HG03439 (cell line): ENCODE results near the gene SERPINA1.

Experiments
- ATAC-seq: cut with Tn5 transposase; IDR thresholded peaks from one replicate; pipeline ENCODE4 v1.9.1; 2021; ENCODE audit warnings: mild to moderate bottlenecking, moderate library complexity; ENCODE audit not compliant: unreplicated experiment

Gene SERPINA1

DNA sequence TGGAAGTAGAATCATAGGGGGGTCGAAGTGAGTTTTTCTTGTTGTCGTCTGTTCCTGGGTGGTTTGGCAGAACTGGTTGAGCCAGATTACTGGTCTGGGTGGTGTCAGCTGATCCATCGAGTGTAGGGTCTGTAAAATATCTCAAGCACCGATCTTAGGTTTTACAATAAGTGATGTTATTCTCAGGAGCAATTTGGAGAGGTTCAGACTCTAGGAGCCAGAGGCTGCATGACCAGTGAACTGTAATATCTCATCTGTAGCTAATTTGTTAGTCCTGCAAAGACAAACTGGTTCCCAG, 9.7 kb upstream of the SERPINA1 start:
- no peak for ATAC-seq

DNA sequence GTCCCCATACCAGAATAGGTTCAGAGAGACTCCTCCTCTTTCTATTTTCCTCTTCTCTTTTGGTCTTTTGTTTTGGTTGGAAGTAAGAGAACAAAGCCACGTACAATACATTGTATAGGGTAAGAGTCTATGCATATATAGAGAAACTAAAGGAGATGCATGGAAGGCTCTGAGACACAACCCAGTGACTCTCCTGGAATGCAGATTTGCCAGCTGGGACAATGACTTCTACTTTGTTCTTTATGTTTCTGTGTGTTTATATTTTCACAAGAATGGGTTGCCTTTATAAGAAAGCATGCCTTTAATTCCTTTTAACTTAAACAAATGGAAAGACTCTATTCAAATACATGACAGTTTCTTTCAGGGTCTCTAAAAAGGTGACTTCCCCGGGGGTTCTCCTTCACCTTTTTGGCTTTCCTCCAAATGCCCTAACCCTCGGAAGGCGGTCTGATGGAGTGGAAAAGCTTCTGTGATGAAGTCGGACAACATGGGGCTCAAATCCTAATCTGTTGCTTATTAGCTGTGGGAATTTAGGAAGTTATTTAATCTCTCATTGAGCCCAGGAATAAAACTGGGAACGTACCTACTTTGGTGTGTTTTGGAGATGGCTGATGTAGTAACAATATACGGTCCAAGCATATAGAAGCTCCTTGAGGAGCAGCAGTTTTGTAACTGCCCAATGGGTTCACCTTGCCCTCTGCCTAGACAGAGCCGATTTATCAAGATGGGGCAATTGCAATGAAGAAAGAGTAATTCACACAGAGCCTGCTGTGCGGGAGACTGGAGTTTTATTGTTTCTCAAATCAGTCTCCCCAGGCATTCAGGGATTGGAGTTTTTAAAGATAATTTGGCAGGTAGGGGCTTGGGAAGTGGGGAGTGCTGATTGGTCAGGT, 9.1 kb upstream of the SERPINA1 start:
- no peak for ATAC-seq

- ATAC-seq, result no peak
These were observed 8.3 kb upstream of the SERPINA1 start for GRCh38 chr14:94396628-94397225.

DNA sequence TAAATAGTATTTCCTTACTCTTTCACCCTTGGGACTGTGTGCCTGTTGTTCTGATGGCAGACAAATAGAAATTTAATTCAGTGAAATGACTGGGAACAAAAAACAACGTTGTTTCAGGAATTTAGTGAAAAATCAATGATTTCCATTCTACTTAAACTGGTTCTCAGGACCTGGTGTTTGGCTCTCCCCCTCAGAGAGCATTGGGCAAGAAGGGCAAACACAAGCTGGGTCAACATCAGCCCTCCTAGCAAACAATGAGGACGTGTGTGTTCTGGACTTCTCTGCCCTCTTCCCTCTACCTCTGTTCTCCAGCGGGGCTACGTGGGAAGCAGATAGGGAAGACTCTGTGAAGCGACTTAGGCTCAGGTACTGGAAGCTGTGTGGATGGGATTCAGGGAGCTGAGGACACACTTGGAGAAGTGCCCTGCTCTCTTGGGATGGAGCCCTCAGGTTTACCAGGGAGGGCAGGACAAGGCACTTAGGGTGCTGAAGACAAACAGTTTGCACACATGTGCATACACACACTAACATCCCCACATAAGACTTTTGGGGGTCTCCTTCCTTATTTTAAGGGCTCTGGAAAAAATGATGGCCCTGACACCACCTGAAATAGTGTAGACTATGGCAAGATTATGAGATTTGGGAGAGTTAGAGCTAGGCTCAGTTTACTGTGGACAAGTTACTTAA, 7.6 kb upstream of the SERPINA1 start:
- no peak for ATAC-seq

DNA sequence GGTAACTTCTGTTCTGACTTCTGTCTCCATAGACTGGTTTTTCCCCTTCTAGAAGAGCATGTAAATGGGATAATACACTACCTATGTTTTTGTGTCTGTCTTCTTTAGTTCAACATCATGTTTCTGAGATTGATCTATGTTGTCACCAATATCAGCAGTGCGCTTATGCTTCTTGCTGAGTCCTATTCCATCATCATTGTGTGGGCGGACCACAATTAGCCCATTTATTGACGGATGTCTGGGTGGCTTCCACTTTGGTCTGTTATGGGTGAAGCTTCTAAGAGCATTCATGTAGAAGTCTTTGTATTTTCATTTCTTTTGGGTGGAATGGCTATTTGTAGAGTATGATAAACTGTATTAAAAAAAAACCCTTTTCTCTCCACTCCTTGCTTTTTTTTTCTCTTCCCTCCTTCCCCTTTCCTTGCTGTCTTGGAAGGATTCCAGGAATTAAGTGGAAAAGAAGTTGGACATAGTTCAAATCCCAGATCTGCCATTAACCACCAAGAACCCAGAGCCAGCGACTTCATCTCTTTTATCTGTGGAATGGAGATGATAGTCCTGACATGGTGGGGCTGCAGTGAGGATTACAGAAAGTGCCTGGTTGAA, 7.0 kb upstream of the SERPINA1 start:
- ATAC-seq, result no peak

DNA sequence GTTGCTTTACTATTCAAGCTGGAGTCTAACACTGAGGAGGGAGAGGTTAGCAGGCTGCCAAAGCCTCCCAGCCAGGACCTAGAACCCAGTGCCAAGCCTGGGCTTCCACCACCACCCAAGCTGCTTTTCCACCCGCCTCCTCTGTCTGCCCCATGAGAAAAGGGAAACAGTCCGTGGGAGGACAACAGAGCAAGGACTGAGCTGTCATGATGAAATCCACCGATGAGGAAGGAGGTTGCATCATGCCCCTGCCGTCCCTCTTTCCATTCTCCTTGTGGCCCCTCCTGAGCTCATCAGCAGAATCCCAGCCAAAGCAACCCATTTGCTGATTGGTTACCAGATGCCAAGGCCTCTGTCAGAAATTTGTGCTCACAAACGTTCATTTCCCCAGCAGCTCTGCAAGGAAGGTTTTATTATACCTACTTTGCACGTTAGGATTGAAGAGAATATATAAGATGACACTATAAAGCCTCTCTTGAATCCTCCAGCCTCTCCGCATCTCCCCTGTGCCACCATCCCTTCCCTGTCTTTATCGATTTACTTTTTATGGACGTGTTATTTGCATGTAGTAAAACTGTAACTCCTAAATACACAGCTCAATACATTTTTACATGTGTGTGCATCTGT, 6.3 kb upstream of the SERPINA1 start:
- no peak for ATAC-seq

- no peak for ATAC-seq
These were observed 5.7 kb upstream of the SERPINA1 start for GRCh38 chr14:94394025-94394493.

DNA sequence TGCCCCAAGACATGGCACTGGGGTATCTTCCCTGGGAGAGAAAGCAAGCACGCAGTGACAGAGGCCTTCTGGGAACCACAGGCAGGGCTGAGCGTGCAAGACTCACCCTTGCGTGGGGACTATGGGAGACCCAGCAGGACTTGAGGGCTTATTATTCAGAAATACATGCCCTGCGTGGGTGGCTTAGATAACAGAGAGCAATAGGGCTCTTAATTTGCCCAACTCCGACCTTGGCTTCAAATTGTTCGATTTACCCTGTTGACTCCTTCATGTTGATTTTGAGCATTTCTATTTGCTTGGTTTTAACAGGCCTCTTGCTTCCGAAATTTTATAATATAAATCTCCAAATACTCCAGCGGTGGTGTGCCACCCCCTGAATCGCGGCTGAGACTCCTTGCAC, 5.1 kb upstream of the SERPINA1 start:
- ATAC-seq, result no peak

GRCh38 chr14:94392510-94392935, 4.1 kb upstream of the SERPINA1 start:
- ATAC-seq, result no peak

DNA sequence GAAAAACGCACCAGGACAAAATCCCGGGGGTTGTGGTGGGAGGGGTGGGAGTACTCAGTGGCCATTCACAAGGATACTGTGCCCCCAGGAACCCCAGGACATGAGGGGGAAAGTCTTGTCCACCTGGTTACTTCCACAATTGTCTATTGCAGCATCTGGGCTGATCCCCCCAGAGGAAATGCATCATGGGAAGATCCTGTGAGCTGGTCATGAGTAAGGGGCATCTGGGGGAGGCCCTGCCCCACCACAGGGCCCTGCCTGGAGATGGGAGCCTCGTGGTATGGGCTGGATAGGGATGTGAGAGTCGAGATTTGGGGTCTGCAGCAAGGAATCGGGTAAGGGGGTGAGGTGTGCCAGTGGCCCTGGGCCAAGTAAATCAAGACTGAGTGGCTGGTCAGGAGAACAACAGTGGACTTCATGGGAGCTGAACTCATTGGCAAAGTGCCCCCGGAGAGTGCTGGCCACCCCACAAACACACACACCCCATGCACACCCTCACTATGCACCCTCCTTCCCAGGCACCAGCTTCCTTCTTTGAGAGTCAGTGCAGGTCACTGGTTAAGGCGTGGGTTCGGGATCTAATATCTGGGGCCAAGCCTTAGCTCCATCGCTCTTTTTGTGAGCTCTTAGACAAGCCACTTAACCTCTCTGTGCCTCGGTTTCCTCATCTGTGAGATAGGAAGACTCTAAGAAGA, 3.0 kb upstream of the SERPINA1 start:
- ATAC-seq, result no peak

GRCh38 chr14:94390372-94391086, 2.1 kb upstream of the SERPINA1 start:
- no peak for ATAC-seq

DNA sequence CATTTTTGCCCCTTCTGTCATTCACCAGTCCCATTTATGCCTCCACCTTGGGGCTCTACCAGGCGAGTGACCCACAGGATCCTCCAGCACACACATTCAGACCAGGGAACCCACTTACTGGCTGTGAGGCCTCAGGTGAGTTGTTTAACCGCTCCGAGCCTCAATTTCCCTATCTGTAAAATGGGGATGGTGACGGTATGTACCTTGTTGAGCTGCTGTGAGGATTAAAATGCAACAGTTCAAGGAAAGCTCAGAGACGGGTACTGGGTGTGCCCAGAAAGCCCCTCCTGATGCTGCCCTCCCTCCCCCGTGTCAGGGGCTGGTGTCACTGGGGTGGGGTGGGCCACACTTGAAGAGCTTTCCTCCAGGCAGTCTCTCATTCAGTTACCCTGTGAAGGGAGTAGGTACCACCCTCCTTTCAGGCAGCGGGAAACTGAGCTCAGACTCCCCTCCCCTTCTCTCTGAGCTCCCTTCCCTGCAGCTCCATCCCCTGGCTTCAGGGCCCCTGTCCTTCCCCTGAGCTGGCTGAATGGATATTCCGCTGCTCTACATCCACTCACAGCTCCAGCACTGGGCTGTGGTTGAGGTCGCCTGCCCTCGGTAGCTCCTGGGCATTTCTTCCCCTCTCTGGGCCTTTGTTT, 1.4 kb upstream of the SERPINA1 start:
- no peak for ATAC-seq

GRCh38 chr14:94389104-94389469, 685 bp upstream of the SERPINA1 start:
- ATAC-seq, result no peak

DNA sequence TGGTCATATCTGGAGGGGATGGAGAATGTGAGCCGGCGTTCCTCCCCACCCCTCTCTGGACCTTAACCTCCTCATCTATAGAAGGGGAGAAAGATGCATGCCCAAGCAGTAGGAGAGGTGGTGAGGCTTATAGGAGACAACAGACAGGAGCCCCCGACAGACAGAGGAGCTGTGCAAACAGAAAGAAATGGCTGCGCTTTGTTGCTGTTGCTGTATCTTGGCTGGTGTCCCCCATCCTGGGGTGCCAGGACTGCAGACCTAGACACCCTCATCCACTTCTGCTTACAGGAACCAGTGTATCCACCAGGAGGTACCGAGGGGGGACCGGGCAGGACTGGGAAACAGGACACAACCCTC, 397 bp downstream of the SERPINA1 start:
- ATAC-seq, result no peak

- no peak for ATAC-seq
These were observed 1.1 kb downstream of the SERPINA1 start for GRCh38 chr14:94387051-94388026.

GRCh38 chr14:94386085-94387031, 2.0 kb downstream of the SERPINA1 start:
- no peak for ATAC-seq

DNA sequence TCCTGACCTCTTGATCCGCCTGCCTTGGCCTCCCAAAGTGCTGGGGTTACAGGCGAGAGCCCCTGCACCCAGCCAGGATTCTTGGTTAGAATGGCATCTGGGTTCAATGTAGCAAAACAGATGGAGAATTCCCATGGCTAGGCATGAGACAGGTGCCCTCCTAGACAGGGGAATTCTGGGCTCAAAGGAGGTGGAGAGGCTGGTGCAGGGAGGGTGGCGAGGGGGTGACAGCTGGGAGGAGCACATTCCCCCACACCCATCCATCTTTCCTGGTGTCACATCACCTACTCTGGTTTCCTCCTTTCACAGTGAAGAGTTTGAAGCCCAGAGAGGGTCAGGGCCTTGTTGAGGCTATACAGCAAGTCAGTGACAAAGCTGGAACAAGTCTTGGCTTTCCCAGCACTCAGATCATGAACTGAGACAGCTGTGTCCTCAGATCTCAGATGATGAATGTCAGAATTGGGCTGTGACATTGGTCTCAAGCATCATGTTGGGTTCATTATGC, 2.8 kb downstream of the SERPINA1 start:
- ATAC-seq, result no peak
